HG03439 (cell line): ENCODE measurements around the gene INPP5J.
"Not testable (repeated sequence)": the region's sequence is repeated elsewhere in the genome, so short reads cannot be mapped to it uniquely, and the experiment has no call there.

Source experiments
- ATAC-seq: cut with Tn5 transposase; IDR thresholded peaks from one replicate; pipeline ENCODE4 v1.9.1; 2021; ENCODE audit warnings: mild to moderate bottlenecking, moderate library complexity; ENCODE audit not compliant: unreplicated experiment

The INPP5J gene

DNA sequence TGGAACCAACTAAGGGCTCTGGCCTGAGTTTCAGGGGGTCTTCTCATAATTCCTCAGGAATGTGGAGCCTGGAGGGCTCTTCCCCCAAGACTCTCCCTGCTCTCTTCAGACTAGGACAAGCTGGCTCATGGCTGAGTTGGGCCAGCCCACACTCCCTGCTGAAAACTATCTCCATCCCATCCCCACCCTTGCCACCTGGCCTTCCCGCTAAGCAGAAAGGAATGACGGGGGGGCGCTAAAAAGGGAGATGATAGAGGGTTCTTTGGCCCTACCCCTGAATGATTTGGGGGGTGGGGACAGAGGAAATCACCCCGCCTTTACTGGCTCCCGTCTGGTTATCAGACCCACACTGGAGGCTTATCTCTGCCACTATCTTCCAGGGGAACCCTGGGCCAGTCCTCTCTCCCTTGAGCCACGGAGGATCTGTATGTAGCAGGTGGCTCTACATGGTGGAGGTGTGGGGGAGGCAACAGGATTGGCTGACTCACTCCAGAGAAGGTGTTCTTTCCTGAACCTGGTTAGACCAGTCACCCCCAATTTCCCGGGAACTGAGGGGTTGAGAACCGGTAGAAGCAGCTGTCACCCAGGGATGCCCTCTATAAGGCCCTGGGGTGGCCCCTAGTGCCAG is 35.9 kb upstream of the INPP5J start:
- ATAC-seq: no peak

GRCh38 chr22:31087744-31088215 is 35.0 kb upstream of the INPP5J start:
- no peak for ATAC-seq

GRCh38 chr22:31088233-31088986 is 34.4 kb upstream of the INPP5J start:
- no peak for ATAC-seq

DNA sequence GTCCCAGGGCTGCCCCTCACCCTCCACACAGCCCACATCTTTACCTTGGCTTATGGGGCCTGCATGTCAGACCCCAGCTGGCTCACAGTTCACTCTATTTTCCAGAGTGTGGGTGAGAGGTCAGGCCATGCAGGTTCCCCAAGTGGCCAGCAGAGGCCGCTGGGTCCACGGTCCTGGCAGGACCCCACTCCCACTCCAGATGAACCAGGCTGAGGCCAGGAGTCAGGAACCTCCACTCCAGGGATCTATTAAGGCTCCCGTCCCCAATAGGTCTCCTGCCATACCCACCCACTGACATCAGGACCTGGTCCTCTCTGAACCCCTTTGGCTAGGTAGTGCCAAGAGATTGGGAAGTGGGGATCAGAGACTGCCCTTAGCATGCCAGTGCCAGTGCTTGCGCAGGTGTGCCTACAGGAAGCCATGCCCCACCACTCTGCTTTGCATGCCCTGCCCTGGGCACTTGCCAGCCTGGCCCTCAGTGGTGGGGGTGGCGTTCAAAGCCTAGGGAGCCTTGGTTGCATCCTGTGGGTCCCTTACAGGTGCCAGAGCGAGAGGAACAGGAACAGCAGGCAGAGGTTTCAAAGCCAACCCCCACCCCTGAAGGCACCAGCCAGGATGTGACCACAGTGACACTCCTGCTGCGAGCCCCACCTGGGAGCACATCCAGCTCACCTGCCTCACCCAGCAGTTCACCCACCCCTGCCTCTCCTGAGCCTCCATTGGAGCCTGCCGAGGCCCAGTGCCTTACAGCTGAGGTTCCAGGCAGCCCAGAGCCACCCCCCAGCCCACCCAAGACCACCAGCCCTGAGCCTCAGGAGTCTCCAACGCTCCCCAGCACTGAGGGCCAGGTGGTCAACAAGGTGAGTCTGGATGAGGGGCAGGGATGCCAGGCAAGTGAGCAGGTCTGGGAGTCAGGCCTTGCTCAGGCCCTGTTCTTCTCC is 33.3 kb upstream of the INPP5J start:
- ATAC-seq: no peak

DNA sequence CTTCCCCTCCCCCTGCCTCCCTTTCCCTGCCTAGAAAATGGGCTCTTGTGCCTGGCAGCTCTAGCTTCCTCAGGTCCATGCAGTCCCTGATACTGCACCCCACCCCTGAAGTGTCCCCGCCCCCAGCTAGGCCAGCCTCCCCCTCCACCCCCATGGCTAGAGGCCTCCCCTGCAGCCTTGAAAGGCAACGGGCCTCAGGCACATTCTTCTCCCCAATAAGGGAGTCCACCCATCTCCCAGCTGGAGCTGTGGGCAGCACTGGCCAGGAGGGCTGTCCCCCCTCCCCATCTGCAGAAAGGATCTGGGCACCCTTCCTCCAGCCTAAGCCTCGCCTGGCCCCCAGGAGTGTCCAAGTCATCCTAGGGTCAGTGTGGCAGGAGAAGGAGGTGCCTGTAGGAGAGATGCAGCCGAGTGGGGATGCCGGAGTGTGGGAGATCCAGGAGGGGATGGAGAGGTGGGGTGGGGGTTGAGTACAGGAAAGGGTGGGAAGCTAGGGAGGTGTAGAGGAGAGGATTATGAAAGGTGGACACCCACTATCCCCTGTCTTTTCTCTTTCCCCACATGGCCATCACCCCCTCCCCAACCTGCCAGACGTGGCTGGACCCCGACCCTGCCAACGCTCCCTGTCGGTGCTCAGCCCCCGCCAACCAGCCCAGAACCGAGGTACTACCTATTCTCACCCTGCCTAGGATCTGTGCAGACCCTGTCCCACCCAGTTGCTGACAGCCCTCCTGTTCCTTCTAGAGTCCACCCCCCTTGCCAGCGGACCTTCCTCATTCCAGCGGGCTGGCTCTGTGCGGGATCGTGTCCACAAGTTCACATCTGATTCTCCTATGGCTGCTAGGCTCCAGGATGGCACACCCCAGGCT is 32.3 kb upstream of the INPP5J start:
- ATAC-seq: no peak

DNA sequence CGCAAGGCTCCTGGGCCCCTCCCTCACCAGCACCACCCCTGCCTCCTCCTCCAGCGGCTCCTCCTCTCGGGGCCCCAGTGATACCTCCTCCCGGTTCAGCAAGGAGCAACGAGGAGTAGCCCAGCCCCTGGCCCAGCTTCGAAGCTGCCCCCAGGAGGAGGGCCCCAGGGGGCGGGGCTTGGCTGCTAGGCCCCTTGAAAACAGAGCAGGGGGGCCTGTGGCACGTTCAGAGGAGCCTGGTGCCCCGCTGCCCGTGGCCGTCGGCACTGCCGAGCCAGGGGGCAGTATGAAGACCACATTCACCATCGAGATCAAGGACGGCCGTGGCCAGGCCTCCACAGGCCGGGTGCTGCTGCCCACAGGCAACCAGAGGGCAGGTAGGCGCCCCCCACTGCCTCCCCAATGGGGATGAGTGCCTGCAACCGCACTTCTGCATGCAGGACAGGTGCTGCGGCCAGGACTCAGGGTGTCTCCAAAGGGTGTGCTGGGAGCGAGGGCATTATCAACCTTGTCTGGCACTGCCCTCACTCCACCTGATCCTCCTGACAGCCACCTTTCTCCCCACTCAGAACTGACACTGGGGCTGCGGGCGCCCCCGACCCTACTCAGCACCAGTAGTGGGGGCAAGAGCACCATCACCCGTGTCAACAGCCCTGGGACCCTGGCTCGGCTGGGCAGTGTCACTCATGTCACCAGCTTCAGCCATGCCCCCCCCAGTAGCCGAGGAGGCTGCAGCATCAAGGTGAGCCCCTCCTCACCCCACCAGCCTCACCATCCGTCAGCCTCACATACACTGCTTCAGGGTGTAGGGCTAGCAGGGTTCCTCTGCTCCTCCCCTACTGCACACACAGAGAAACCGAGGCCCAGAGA is 31.4 kb upstream of the INPP5J start:
- ATAC-seq: no peak

DNA sequence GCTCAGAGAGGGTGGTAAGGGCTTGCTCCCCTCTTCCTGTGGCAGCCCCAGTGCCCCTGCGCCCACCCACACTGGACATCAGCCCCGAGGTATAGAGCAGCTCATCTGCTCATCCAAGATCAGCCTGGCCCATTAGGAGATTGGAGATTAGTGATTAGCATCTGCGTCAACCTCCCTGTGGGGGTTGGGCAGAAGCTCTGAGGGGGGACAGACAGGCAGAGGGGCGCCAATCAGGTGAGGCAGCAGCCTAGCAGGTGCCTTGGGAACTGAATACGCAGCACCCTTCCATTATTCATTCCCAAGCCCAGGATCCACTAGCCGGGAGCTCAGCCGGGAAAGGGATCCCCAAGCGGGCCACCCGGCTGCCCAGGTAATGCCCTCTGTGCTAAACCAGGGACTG is 30.6 kb upstream of the INPP5J start:
- no peak for ATAC-seq

DNA sequence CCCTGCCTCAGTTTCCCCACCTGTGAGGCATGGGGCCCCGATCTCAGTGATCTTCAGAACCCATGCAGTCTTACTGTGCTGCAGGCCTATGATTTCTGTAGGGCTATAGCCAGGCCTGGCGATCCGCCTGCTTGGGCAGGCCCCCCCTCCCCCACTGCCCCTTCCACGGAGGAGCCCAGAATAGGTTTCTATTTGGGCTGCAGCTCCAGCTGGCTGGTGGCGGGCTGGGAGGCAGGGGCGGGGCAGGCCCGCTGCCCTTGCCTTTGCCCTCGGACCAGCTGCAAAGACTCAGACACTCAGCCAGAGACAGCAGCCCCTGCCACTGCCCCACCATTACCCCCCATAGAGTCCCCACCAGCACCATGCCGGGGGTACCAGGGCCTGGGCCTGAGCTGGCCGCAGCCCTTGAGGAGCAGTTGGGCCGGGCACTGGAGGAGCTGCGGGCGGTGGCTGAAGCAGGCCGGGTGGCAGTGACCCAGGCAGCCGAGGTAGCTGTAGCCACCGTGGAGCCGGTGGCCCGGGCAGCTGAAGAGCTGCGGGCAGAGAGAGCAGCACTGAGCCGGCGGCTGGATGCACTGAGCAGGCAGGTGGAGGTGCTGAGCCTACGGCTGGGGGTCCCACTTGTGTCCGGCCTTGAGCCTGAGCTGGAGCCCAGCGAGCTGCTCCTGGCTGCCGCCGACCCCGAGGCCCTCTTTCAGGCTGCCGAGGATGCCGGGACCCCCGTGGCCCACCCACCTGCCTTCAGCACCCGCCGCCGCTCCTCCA is 29.5 kb upstream of the INPP5J start:
- no peak for ATAC-seq

DNA sequence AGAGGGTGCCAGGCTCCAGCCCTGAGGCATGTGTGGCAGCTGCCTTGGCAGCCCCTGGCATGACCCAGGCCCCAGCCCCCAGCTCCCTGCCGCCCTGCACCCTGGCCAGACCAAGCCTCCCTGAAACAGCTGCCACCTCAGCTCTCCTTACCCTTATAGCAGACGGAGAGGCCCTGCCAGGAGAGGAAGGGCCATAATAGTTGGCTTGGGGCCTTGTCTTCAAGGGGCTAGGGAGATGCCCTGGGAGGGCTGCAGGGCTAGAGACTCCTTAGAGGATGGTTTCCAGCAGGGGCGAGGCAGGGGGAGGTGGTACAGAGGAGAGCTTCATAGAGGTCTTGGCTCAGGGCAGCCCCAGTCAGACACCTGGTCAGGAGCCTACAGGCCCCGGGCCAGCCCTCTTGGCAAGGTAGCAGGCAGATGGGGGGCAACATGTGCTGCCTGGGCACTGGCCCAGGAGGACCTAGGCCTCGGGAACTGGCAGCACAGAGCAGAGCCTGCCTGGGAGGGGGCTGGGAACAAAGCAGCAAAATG is 28.7 kb upstream of the INPP5J start:
- no peak for ATAC-seq

- no peak for ATAC-seq
Observed at GRCh38 chr22:31094741-31095140, 28.0 kb upstream of the INPP5J start.

- ATAC-seq: no peak
Observed at GRCh38 chr22:31095637-31096249, 27.0 kb upstream of the INPP5J start.

GRCh38 chr22:31096657-31097279 is 26.0 kb upstream of the INPP5J start:
- ATAC-seq: no peak

GRCh38 chr22:31097539-31097938 is 25.2 kb upstream of the INPP5J start:
- ATAC-seq: not testable (repeated sequence)

GRCh38 chr22:31097941-31098631 is 24.7 kb upstream of the INPP5J start:
- ATAC-seq: no peak

GRCh38 chr22:31098632-31099110 is 24.1 kb upstream of the INPP5J start:
- ATAC-seq: no peak

DNA sequence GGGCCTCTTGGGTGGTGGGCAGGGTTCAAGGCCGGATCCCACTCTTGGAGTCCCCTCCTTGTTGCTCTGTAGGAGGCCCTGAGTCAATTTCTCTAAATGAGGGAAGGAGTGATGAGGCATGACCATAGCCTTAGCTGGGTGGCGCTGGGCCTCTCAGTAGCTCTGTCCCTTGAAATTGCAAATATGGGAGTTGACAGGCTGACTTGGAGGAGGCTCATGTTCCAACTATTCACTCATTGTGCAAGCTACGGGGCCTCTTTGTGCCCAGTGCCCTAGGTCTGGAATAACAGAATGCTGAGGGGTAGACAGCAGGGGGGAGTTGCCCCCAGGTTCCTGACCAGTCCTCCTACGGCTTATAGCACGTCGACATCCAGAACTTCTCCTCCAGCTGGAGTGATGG is 23.4 kb upstream of the INPP5J start:
- ATAC-seq: no peak
